ENCODE data around the gene TMEM86B. TPM values are rescaled to one million over a fixed set of nuclear protein-coding genes. Genes with fewer than 3 reads are reported as not detected.

TMEM86B gene
- total RNA-seq, 1 experiment from 2014 or later = 4.8 TPM

- Histone ChIP-seq H3K4me1 (ENCODE audit: insufficient read depth, low read length, poor library complexity, severe bottlenecking) (no peaks in the 10 kb centered on the region), H3K9me3 (ENCODE audit: low read depth, low read length, poor library complexity, severe bottlenecking) (no peaks in the 10 kb centered on the region), H3K27ac (ENCODE audit: low read depth, low read length, poor library complexity, severe bottlenecking) (no peak overlapping the region), H3K36me3 (ENCODE audit: insufficient read depth, low read length, poor library complexity, severe bottlenecking) (peaks cover 40% of the 10 kb centered on the region), H3K27me3 (replicated peaks; ENCODE audit: insufficient read depth, low read depth, low read length, poor library complexity) (no peaks in the 10 kb centered on the region), H3K4me3 (ENCODE audit: low read depth, low read length, poor library complexity, severe bottlenecking) (no peak overlapping the region)
- POLR2A ChIA-PET (ENCODE audit: low non-redundant PET) = no interaction called here
- no peak for DNase-seq (ENCODE audit: low spot score)
- CTCF ChIA-PET = no interaction called here
- no TSS peak for BruUV-seq (replicated peaks)
- TF ChIP-seq EZH2 (IDR thresholded peaks at IDR 0.05; ENCODE audit: borderline replicate concordance, low read depth, low read length, poor library complexity, severe bottlenecking) (no peak), CTCF (conservative IDR thresholded peaks at IDR 0.05; ENCODE audit: low read depth, low read length) (no peak)
- intact Hi-C loops (cut with micrococcal nuclease; ENCODE audit: unreplicated experiment) = no loop called here
Measured at GRCh38 chr19:55246462-55247451, 18.2 kb upstream of the TMEM86B start.

GRCh38 chr19:55245236-55245904 is 16.8 kb upstream of the TMEM86B start:
- intact Hi-C loops (cut with micrococcal nuclease; ENCODE audit: unreplicated experiment) = no loop called here
- TF ChIP-seq EZH2 (IDR thresholded peaks at IDR 0.05; ENCODE audit: borderline replicate concordance, low read depth, low read length, poor library complexity, severe bottlenecking) = no peak
- TF ChIP-seq CTCF (conservative IDR thresholded peaks at IDR 0.05; ENCODE audit: low read depth, low read length) = no peak
- CTCF ChIA-PET = no interaction called here
- no TSS peak for BruUV-seq (replicated peaks)
- DNase-seq (ENCODE audit: low spot score) = no peak
- Histone ChIP-seq H3K27ac (ENCODE audit: low read depth, low read length, poor library complexity, severe bottlenecking) (no peak overlapping the region), H3K27me3 (replicated peaks; ENCODE audit: insufficient read depth, low read depth, low read length, poor library complexity) (no peaks in the 10 kb centered on the region), H3K9me3 (ENCODE audit: low read depth, low read length, poor library complexity, severe bottlenecking) (no peaks in the 10 kb centered on the region), H3K4me3 (ENCODE audit: low read depth, low read length, poor library complexity, severe bottlenecking) (no peak overlapping the region), H3K4me1 (ENCODE audit: insufficient read depth, low read length, poor library complexity, severe bottlenecking) (no peaks in the 10 kb centered on the region), H3K36me3 (ENCODE audit: insufficient read depth, low read length, poor library complexity, severe bottlenecking) (peaks cover 49% of the 10 kb centered on the region)
- POLR2A ChIA-PET (ENCODE audit: low non-redundant PET) = no interaction called here

GRCh38 chr19:55244004-55244680 is 15.6 kb upstream of the TMEM86B start:
- no peak for TF ChIP-seq CTCF (conservative IDR thresholded peaks at IDR 0.05; ENCODE audit: low read depth, low read length)
- no peak for TF ChIP-seq EZH2 (IDR thresholded peaks at IDR 0.05; ENCODE audit: borderline replicate concordance, low read depth, low read length, poor library complexity, severe bottlenecking)
- no peaks in the 10 kb centered on the region for H3K9me3 ChIP-seq (ENCODE audit: low read depth, low read length, poor library complexity, severe bottlenecking)
- POLR2A ChIA-PET (ENCODE audit: low non-redundant PET) = no interaction called here
- BruUV-seq (replicated peaks) = TSS peak; percentile 21
- intact Hi-C loops (cut with micrococcal nuclease; ENCODE audit: unreplicated experiment) = no loop called here
- no peaks in the 10 kb centered on the region for H3K27me3 ChIP-seq (replicated peaks; ENCODE audit: insufficient read depth, low read depth, low read length, poor library complexity)
- no peak overlapping the region for H3K4me3 ChIP-seq (ENCODE audit: low read depth, low read length, poor library complexity, severe bottlenecking)
- DNase-seq (ENCODE audit: low spot score) = no peak
- no peaks in the 10 kb centered on the region for H3K4me1 ChIP-seq (ENCODE audit: insufficient read depth, low read length, poor library complexity, severe bottlenecking)
- CTCF ChIA-PET = no interaction called here
- peaks cover 61% of the 10 kb centered on the region for H3K36me3 ChIP-seq (ENCODE audit: insufficient read depth, low read length, poor library complexity, severe bottlenecking)
- no peak overlapping the region for H3K27ac ChIP-seq (ENCODE audit: low read depth, low read length, poor library complexity, severe bottlenecking)

Data from A673 (cell line).